HG03280 (cell line): ENCODE data around the gene ALDH3A2.

ENCODE experiments used
- ATAC-seq: cut with Tn5 transposase; IDR thresholded peaks from one replicate; pipeline ENCODE4 v1.9.1; 2021; ENCODE audit warnings: mild to moderate bottlenecking, moderate library complexity; ENCODE audit not compliant: unreplicated experiment

Gene ALDH3A2

DNA sequence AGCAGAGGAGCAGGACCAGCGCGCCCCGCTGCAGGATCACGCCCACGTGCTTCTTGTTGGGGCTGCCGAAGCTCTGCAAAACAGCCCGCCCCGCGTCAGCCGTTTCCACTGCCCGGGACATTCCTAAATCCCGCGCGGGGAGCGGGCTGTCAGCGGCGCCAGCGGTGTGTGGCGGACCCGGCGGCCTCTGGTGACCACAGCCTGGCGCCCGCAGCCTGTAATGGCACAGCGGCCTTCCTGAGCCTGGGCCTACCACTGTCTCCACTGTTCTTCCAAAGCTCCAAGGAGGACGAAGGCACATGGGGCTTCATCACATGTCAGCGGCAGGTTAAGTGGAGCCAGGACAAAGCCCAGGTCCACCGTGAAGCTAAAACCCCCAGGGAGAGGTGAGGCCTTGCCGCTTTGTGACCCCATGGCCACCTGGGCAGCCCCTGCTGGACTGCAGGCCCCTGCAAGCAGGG lies 65.4 kb downstream of the ALDH3A2 start:
- no peak for ATAC-seq

DNA sequence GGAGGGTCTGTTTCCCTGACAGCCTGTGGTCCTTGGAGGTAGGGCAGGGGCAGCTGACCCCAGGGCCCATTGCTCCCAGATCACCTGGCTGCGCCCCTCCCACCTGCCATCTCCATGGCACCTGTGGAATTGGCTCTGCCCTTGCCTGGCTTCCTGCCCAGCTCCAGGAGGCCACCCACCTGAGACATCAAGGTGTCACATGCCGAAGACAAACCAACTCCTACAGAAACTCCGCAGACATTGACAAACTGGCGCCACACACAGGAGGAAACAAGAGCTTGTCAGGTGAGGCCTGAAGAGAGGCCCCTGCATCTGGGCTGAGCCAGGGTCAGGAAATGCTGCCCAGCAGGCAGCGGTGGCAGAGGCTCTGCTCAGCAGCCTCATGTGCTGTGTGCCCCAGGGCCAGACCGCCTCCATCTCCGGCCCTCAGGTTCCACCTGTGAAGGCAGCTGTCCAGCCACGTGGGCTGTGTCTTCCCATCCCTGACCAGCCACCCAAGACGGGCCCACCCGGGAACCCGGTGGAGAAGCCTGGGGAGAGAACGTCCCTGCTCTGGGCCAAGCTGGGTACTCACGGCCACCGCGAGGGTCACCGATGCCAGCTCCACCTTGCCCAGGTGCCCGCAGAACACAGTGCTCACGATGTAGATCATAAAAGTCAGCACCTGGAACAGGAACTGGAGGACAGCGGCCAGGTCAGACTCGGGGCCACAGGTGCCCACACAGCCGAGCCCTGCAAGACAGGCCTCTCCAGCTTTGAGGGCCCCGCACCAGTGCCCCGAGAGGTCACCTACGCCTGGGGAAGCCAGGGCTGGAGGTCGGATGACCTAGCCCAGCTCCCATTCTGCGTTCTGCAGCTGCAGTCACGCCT lies 66.2 kb downstream of the ALDH3A2 start:
- no peak for ATAC-seq

DNA sequence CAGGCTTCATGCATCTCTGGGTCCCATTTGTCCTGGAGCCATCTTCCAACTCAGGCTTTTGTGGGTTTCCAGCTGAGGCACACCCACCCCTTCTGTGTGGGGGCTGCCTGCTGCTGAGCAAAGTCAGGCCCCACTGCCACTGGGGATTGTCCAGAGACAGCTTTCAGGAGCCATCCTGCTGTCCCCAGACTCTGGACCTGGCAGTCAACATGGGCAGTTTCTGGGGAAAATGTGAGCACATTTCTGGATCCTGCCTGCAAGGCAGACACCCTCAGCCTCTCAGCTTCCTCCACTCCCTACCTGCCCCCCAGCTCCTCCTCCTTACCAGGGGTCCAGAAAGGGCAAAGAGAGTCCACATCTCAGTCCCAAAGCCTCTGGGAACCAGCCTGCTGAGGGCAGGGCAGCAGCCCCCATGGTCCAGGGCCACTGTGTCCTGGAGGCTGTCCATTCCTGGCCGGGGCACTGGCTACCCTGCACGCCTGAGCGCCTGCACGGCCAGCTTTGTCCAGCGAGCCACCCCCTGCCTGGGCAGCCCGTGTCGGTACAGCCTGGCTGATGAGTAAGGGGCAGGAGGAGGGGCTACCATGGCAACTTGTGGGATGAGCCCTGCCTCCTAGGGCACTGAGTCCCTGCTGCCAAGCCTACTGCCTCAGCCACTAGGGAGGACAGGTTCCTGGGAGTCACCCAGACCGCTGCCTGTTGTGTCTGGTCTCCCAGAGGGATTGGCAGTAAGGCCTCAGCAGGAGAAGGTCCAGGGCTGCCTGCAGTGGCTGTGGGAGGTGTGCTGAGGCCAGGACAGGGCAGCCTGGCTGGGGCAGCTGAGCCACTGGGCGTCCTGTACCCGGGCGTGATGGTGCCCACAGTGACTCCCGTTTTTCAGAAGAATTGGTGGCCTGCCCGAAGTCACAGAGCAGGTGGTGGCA lies 67.8 kb downstream of the ALDH3A2 start, which contains the start of gene SLC47A2:
SLC47A2 (minus strand) TSS at position 477 of the 923 bp plus-strand sequence; CDS start at position 448, 29 bp downstream.
- ATAC-seq = no peak

DNA sequence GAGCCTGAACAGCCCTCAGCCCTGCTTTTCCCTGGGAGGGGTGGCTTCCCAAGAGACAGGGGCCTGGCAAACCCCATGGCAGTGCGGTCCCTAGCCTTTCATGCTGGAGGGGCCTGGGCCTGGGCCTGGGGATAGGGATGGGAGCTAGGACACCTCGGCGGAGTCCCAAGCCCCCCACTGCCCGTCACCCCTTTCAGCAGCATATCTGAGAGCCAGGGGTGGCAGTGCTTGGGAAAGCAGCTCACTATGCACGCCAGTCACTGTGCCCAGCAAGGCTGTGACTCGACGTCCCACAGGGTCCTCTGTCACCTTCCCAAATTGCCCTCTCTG lies 68.4 kb downstream of the ALDH3A2 start:
- ATAC-seq = no peak

DNA sequence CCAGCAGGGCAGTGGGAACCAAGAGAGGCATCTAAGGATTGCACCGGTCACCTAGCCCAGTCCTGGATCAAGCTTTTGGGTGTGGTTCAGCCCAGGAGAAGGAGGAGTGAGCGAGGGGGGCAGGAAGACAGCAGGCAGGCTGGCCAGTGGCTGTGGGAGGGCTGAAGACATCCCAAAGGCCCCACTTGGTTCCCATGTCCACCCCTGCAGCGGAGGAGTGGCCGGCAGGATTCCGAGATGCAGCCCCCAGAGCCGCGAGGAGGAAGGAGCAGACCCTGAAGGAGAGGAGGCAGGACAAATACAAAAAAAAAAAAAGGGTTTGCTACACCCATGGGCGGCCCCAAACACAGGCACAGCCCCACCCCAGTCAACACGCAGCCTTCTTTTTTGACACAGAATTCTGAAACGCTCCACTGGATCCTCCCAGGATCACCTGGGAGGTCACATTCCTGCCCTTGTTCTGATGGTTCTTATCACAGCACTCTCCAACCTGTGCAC lies 68.9 kb downstream of the ALDH3A2 start:
- ATAC-seq = no peak

DNA sequence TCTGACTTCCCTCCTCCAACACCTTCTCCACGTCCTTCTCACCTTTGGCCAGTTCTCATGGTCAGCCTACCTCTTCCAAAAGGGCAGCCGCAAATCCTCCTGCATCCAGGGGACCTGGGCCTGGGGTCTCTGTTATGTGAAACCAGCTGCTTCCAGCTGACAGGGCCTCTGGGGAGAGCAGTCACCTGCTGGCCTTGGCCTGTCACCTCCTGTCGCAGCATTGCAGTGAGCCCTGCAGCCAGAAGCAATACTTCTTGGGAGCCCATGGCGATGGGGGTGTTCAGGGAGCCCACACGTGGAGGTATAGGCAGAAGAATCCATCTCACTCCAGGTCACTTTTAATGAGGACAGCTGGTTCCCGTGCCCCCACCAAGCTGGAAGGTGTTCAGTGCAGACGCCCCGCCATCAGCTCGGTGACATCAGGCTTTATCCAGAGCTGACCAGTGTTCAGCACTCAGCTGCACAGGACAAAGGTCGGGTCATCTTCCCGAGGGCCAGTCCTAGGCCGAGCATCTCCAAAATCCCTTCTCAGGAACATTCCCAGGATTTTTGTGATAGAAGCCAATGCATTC lies 69.6 kb downstream of the ALDH3A2 start:
- ATAC-seq = no peak

DNA sequence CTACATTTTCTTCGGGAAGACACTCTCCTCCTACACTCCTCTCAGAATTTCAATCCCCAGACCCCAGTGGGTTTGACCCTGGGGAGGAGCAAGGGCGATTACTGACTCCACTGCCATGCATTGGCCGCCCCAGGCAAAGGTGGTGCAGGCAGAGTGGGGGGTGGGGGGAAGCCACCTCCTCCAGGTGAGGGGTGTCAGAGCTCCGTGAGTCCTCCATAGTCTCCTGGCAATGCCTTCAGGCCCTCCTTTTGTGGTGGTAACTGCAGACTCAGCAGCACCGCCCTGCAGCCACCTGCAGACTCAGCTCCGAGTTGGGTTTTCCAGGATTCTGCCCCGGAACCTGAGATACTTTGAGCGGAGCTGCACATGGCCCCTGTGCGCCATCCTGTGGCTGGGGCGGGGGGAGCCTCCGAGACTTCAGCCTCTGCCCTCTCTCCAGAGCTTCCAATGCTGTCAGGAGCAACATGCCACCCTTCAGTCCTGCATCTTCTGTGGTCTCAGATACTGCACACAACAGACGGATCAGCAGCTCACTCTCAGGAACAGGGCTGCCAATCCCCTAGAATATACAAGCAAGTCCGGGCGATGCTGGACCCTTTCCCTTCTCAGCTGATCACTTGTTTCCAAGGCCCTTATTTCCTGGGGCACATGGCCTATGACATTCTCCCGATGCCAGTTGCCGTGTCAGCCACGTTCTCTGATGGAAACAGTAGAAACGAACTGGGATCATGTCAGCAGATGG lies 70.2 kb downstream of the ALDH3A2 start:
- no peak for ATAC-seq

DNA sequence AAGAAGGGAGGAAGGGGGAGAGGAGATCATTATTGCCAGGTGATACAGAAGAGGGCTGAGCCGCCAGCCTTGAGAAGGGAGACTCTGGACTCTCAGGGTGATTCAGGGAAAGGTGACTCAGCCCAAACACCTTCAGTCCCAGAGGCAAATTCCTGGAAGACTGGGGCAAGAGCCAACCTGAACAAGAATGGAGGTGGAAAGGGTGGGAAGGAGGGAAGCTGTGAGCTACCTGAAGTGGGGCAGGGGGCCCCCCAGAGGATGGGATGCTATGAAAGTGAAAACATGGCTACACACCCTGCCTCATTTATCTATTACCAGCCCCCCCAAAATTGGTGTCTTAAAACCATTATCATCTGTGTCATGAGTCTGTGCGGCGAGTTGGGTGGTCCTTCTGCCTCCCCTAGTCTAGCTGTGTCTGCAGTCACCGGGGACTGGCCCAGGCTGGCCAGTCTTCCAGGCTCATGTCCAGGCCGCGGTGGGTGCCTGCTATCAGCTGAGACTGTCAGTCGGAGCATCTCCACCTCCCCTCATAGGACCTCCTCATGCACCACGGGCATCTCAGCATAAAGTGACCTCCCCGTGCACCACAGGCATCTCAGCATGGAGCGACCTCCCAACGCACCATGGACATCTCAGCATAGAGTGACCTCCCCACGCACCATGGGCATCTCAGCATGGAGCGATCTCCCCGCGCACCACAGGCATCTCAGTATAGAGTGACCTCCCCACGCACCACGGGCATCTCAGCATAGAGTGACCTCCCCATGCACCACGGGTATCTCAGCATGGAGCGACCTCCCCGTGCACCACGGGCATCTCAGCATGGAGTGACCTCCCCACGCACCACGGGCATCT lies 71.0 kb downstream of the ALDH3A2 start:
- ATAC-seq = no peak

DNA sequence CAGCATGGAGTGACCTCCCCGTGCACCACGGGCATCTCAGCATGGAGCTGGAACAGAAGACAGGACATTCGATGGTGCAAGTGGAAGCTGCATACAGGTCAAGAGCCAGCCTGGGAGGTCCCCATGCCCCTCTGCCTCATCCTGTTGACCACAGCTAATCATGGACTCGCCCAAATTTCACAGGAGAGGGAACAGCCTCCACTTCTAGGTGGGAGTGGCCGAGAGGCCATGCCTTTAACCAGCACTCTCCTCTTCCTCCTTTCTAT lies 71.6 kb downstream of the ALDH3A2 start:
- ATAC-seq = no peak

DNA sequence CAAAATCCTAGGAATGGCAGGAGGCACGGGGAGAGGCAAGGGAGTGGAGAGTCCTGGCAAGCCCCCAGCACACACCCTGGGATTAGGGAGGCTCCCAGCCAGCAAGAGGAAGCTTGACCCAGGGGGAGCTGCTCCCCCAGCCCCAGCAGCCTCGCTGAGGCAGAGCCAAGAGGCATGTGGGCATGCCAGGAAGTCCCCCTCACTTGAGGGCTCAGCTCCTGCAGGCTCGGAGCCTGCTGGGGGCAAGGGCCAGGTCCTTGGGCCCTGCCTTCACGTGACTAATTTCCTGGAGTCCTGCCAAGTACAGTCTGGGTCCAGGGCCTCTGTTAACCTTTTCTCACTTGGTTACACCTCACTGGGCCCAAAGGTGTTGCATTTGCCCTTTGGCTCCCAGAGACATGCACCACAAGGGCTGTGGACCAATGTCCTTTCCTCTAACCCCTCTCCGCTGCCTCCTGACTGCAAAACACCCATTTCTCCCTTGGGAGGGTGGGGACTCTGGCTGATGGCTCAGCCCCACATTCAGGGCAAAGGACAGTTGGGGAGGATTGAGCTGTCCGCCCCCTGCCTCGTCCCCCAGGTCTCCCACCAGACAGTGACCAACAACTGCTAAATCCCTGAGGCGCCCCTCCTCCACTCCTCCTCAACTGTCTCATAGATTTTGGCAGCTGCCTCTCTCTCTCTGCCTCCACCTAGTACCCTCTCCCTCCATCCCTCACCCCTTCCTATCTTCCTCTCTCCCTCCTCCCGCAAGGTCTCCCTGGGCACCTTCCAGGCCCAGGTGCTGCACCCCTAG lies 72.3 kb downstream of the ALDH3A2 start:
- ATAC-seq = no peak

DNA sequence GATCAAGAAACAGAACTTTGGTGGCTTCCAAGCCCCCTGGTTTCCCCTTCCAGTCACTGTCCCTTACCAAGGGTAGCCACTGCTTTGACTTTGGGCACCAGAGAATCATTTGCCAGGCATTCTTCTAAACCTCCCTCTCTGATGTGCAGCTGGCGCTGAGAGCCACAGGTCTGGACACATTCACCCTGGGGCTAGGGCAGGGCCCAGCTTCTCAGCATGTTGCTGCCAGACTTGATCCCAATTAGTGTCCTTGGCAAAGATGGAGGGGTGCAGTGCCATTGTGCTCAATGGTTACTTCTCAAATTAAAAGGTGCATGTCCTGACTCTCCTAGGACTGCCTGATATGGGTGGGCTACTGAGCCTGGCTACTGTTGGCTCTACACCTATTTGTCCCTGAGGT lies 75.4 kb downstream of the ALDH3A2 start:
- ATAC-seq = no peak

DNA sequence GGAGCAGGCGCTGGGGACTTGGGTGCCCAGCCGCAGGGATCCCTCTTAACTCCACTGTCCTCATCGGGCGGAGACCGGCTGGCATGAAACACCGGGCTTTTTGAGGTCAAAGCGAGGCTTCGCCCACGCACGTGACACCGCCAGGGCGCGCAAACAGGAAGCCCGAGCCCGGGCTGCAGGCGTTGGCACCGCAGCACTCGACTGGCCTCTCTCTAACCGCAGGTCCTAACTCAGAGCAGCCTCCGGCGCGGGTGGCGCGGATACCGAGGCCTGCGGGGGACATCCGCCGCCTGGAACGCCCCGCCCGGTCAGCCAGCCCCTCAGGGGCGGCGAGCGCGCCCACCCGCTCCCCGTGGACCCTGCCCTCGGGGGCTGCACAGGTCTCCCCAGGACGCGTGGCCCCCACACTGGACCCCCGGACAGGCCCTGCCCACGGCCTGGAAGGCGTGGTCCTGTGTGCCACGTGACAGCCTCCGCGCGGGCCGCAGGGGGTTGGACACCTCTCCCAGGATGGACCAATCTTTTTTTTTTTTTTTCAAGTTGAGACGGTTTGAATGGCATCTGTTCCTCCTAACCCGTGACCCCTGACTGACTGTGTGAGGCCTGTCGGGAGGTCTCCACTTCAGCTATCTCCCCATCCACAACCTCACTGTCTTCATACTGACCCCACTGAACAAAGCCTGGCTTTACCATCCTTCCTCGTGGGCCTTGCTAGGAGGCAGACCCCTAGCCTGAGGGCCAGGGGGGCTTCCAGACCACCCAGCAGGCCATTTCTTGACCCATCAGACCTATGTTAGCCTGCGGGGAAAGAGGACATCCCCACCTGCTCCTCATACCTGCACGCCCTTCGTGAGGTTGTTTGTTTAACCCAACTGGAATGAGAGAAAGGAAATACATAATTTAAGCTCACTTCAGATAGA lies 76.2 kb downstream of the ALDH3A2 start:
- ATAC-seq = no peak

DNA sequence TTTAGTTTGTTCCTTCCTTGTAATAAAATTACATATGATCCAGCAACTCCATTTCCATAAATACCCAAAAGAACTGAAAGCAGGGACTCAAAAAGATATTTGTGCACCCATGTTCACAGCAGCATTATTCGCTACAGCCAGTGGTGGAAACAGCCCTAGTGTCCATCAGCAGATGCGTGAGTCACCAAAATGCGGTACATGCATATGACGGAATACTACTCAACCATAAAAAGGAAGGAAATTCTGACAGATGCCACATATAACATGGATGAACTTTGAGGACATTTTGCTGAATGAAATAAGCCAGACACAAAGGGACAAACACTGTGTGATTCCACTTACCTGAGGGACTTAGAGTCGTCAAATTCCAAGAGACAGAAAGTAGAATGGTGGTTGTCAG lies 76.9 kb downstream of the ALDH3A2 start:
- ATAC-seq = no peak

DNA sequence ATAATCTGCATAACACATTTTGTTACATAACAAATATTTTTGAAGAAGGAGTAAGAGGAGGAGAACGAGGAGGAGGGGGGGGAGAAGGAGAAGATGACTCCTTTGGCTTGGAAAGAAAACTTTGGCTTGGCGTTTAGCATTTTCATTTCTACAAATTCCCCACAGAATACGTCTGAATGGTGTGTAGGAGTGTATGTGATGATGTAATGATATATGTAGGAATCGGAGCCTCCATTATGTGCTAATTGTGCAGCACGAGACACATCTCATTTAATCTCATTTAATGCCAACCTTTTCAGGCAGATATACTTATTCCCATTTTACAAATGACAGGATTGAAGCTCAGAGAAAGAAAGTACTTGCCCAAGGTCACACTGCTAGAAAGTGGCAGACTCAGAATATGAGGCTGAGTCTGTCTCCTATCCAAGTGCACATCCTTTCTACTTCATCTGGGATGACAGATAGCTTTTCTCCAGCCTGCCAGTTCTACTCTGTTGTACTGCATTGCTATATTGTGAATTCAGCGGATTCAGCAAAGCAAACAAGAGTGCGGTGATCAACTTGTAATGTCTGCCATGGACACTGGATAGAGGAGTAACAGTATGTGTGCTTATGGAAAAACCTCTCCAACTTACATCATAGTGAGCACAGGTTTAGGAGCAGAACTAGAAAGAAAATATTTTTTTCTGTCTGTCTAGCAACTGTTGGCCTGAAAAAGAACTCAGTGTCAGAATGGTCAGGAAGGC lies 78.3 kb downstream of the ALDH3A2 start:
- ATAC-seq = no peak
